ENCODE data around the gene TAF1C.

TAF1C gene

DNA sequence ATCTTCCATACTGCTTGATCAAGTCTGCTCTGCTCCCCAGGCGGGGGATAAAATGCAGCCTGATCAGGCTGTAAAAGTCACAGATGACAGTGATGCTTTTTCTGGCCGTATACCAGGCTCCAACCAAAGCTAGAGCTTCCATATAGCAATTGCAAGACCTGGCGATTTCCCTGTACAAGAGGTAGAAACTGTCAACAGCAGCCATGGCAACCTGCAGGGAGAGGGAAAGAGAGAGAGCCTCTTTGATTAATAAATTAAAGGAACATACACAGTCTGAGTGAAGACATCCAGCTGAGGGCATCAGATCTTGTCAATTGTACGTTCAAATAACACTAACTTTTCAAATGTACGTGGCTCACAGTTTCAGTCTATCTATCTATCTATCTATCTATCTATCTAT is 55.7 kb downstream of the TAF1C start:
- no peak for DNase-seq (ENCODE audit: low read depth, low spot score)
